GM23338 (cell line): ENCODE results near the gene SHISA9. TPM values are rescaled to one million over a fixed set of nuclear protein-coding genes. Genes with fewer than 3 reads are reported as not detected.

ENCODE experiments used
- ATAC-seq: fragments of 200-7000 bp; cut with Tn5 transposase; 3 replicates; pipeline ENCODE4 v1.9.1; 2020
- DNase-seq: peaks from one replicate; pipeline ENCODE4 v3.0.0-alpha.2; 2015; ENCODE audit warnings: low spot score
- H2AFZ ChIP-seq: fragments of 200-600 bp; sonication (generic); 2 replicates; pipeline ENCODE4 v1.8.0; 2016; ENCODE audit warnings: antibody characterized with exemption, mild to moderate bottlenecking, moderate library complexity
- H3F3A ChIP-seq: fragments of 200-600 bp; sonication (generic); replicated peaks from 2 replicates; pipeline ENCODE4 v1.8.0; 2017; ENCODE audit warnings: antibody characterized with exemption, mixed run types, low read depth
- H3K27ac ChIP-seq: fragments of 200-600 bp; sonication (generic); 2 replicates; pipeline ENCODE4 v1.6.1; 2016; ENCODE audit warnings: low read depth
- H3K27me3 ChIP-seq: fragments of 200-600 bp; sonication (generic); 2 replicates; pipeline ENCODE4 v1.8.0; 2016; ENCODE audit warnings: mild to moderate bottlenecking, mixed run types, moderate library complexity; ENCODE audit not compliant: insufficient read depth
- H3K36me3 ChIP-seq: fragments of 200-600 bp; sonication (generic); 2 replicates; pipeline ENCODE4 v1.8.0; 2016; ENCODE audit warnings: mild to moderate bottlenecking; ENCODE audit not compliant: insufficient read depth
- H3K4me1 ChIP-seq: fragments of 200-600 bp; sonication (generic); 2 replicates; pipeline ENCODE4 v1.8.0; 2016; ENCODE audit warnings: mild to moderate bottlenecking, moderate library complexity; ENCODE audit not compliant: insufficient read depth
- H3K4me2 ChIP-seq: fragments of 200-600 bp; sonication (generic); 2 replicates; pipeline ENCODE4 v1.7.1; 2017; ENCODE audit warnings: mixed run types
- H3K4me3 ChIP-seq: fragments of 200-600 bp; sonication (generic); 2 replicates; pipeline ENCODE4 v1.6.1; 2016; ENCODE audit warnings: mixed run types
- H3K79me2 ChIP-seq: fragments of 200-600 bp; sonication (generic); replicated peaks from 2 replicates; pipeline ENCODE4 v1.8.0; 2017; ENCODE audit warnings: mild to moderate bottlenecking; ENCODE audit not compliant: insufficient read depth
- H3K9me2 ChIP-seq: fragments of 200-600 bp; sonication (generic); 2 replicates; pipeline ENCODE4 v1.8.0; 2017; ENCODE audit not compliant: insufficient read depth
- H4K20me1 ChIP-seq: fragments of 200-600 bp; sonication (generic); replicated peaks from 2 replicates; pipeline ENCODE4 v1.8.0; 2017; ENCODE audit warnings: mild to moderate bottlenecking; ENCODE audit not compliant: insufficient read depth
- H3K27ac Mint-ChIP-seq: 2 replicates; pipeline ENCODE4 v1.8.0; 2020; ENCODE audit warnings: inconsistent platforms, mild to moderate bottlenecking, moderate library complexity, mixed read lengths
- H3K27me3 Mint-ChIP-seq: 3 replicates; pipeline ENCODE4 v1.8.0; 2022; ENCODE audit warnings: low read depth, mild to moderate bottlenecking, moderate library complexity, mixed read lengths, inconsistent platforms; ENCODE audit not compliant: insufficient read depth, poor library complexity
- H3K36me3 Mint-ChIP-seq: 3 replicates; pipeline ENCODE4 v1.8.0; 2021; ENCODE audit warnings: low read depth, mild to moderate bottlenecking, inconsistent platforms, moderate library complexity, mixed read lengths
- H3K4me1 Mint-ChIP-seq: 3 replicates; pipeline ENCODE4 v1.8.0; 2020; ENCODE audit warnings: mild to moderate bottlenecking, inconsistent platforms, mixed read lengths
- H3K4me3 Mint-ChIP-seq: 3 replicates; pipeline ENCODE4 v1.8.0; 2021; ENCODE audit warnings: moderate library complexity, mild to moderate bottlenecking, inconsistent platforms, mixed read lengths
- H3K9me3 Mint-ChIP-seq: 3 replicates; pipeline ENCODE4 v1.8.0; 2020; ENCODE audit warnings: moderate library complexity, mild to moderate bottlenecking, inconsistent platforms, mixed read lengths
- CREB1 ChIP-seq: fragments of 250-450 bp; sonication (Bioruptor Pico); IDR thresholded peaks from 2 replicates; pipeline ENCODE4 v1.5.0; 2020; ENCODE audit warnings: low read depth, mild to moderate bottlenecking, moderate library complexity
- CTCF ChIP-seq, 2 experiments: fragments of 200-600 bp in 1 of 2; sonication (generic) in 1 of 2; conservative IDR thresholded peaks; 2 replicates each; pipeline versions ENCODE4 v1.5.1 to v1.6.1; 2016 to 2017; ENCODE audit warnings: antibody characterized with exemption in 2 of 2, low read depth in 2 of 2, mild to moderate bottlenecking in 2 of 2, moderate library complexity in 1 of 2
- EZH2 ChIP-seq: fragments of 200-600 bp; sonication (generic); IDR thresholded peaks from one replicate; pipeline ENCODE4 v1.8.0; 2017; ENCODE audit warnings: antibody characterized with exemption, mild to moderate bottlenecking, low read depth; ENCODE audit not compliant: unreplicated experiment
- JUNB ChIP-seq: IDR thresholded peaks from one replicate; pipeline ENCODE4 v1.6.1; 2016; ENCODE audit warnings: antibody characterized with exemption; ENCODE audit not compliant: unreplicated experiment
- REST ChIP-seq: IDR thresholded peaks from one replicate; pipeline ENCODE4 v1.6.1; 2018; ENCODE audit warnings: antibody characterized with exemption; ENCODE audit not compliant: unreplicated experiment
- ZNF114 ChIP-seq: fragments of 250-450 bp; sonication (Bioruptor Pico); IDR thresholded peaks from 2 replicates; pipeline ENCODE4 v1.5.0; 2020; ENCODE audit warnings: mild to moderate bottlenecking, moderate library complexity
- ZNF331 ChIP-seq: fragments of 250-450 bp; sonication (Bioruptor Pico); IDR thresholded peaks from 2 replicates; pipeline ENCODE4 v1.5.0; 2020; ENCODE audit warnings: low read depth, mild to moderate bottlenecking, moderate library complexity
- ZNF462 ChIP-seq: fragments of 250-450 bp; sonication (Bioruptor Pico); IDR thresholded peaks from 2 replicates; pipeline ENCODE4 v1.5.0; 2020; ENCODE audit warnings: mild to moderate bottlenecking, moderate library complexity
- polyA plus RNA-seq: library from polyadenylated mRNA; unstranded; fragments of >200 nt; fragmentation: Nextera tagmentation; extraction: Ambion mirVana; gene quantifications from 2 replicates; pipeline ENCODE4 v1.2.1, GENCODE V29; 2016
- total RNA-seq: library from RNA; depleted of rRNA; stranded (reverse); fragments of >200 nt; shearing (Covaris generic); gene quantifications from 2 replicates; pipeline ENCODE4 v1.2.3, GENCODE V29; 2014

SHISA9 gene
- total and polyA plus RNA-seq, 2 experiments from 2014 or later = 10.4 to 45.6 TPM

GRCh38 chr16:12917246-12917645, 15.8 kb downstream of the SHISA9 start (continued):
- no peak for TF ChIP-seq ZNF462 (CRISPR knock-in tag)
- no peak for TF ChIP-seq CREB1 (CRISPR knock-in tag)

GRCh38 chr16:12917653-12918052, 16.3 kb downstream of the SHISA9 start:
- H4K20me1 ChIP-seq = no peaks in the 10 kb centered on the region; the same call in 1 of the 2 replicates
- H3K79me2 ChIP-seq = peaks cover 63% of the 10 kb centered on the region
- peaks cover 27% of the 10 kb centered on the region for H3K36me3 Mint-ChIP-seq
- H2AFZ ChIP-seq = no peak overlapping the region
- H3K4me3 ChIP-seq = no peak overlapping the region
- H3K27me3 Mint-ChIP-seq = peaks cover 6% of the 10 kb centered on the region
- H3K4me3 Mint-ChIP-seq = no peak overlapping the region
- H3K9me2 ChIP-seq = no peaks in the 10 kb centered on the region
- H3K4me1 Mint-ChIP-seq = peaks cover 24% of the 10 kb centered on the region
- H3K4me2 ChIP-seq = 0 out of 2 replicates have a peak overlapping the region, but pooled peaks have one; percentile 2
- no peaks in the 10 kb centered on the region for H3K9me3 Mint-ChIP-seq
- H3K4me1 ChIP-seq = peaks cover 30% of the 10 kb centered on the region
- ATAC-seq (no peak), DNase-seq (peak; percentile 48)
- H3K27me3 ChIP-seq = no peaks in the 10 kb centered on the region
- H3K27ac ChIP-seq = peak overlapping the region; percentile 67
- no peaks in the 10 kb centered on the region; the same call in 1 of the 2 replicates for H3K36me3 ChIP-seq
- H3F3A ChIP-seq = no peaks in the 10 kb centered on the region
- peak overlapping the region; percentile 92 for H3K27ac Mint-ChIP-seq
- no peak for TF ChIP-seq ZNF331
- no peak for TF ChIP-seq EZH2
- no peak for TF ChIP-seq REST
- no peak for TF ChIP-seq JUNB
- TF ChIP-seq CTCF (conservative IDR thresholded peaks at IDR 0.05; ENCODE audit: low read depth in 2 of 2) = no peak
- no peak for TF ChIP-seq ZNF114 (CRISPR knock-in tag)
- no peak for TF ChIP-seq CREB1 (CRISPR knock-in tag)
